ENCODE data around the gene CPTP. TPM values are rescaled to one million over a fixed set of nuclear protein-coding genes. Genes with fewer than 3 reads are reported as not detected.
A peak's percentile ranks its signal among the peaks of the same experiment; 100 is the strongest.

CPTP gene
- total RNA-seq, 1 donor from 2014 or later = 99.2 TPM

GRCh38 chr1:1318777-1319645, 5.6 kb upstream of the CPTP start:
- no peaks in the 10 kb centered on the region for H3K27me3 ChIP-seq (ENCODE audit: low read depth)
- no peak overlapping the region for H3K4me3 ChIP-seq
- DNase-seq = no peak
- peaks cover 62% of the 10 kb centered on the region for H3K4me1 ChIP-seq
- TF ChIP-seq CTCF (IDR thresholded peaks at IDR 0.05; ENCODE audit: borderline replicate concordance) = no peak
- intact Hi-C loops (cut with micrococcal nuclease) = no loop called here
- no peaks in the 10 kb centered on the region for H3K9me3 ChIP-seq (replicated peaks)
- H3K36me3 ChIP-seq = peaks cover 65% of the 10 kb centered on the region
- H3K27ac ChIP-seq (replicated peaks) = peak overlapping the region; percentile 81

- Histone ChIP-seq H3K27me3 (ENCODE audit: low read depth) (no peaks in the 10 kb centered on the region), H3K27ac (replicated peaks) (peak overlapping the region; percentile 81), H3K4me1 (peaks cover 66% of the 10 kb centered on the region), H3K9me3 (replicated peaks) (no peaks in the 10 kb centered on the region), H3K36me3 (peaks cover 59% of the 10 kb centered on the region), H3K4me3 (no peak overlapping the region)
- DNase-seq = no peak
- intact Hi-C loops (cut with micrococcal nuclease) = no loop called here
- no peak for TF ChIP-seq CTCF (IDR thresholded peaks at IDR 0.05; ENCODE audit: borderline replicate concordance)
Observed at GRCh38 chr1:1319646-1319941, 5.0 kb upstream of the CPTP start.

- Histone ChIP-seq H3K27me3 (ENCODE audit: low read depth) (no peaks in the 10 kb centered on the region), H3K4me1 (peaks cover 78% of the 10 kb centered on the region), H3K9me3 (replicated peaks) (no peaks in the 10 kb centered on the region), H3K4me3 (no peak overlapping the region), H3K36me3 (peaks cover 51% of the 10 kb centered on the region), H3K27ac (replicated peaks) (peak overlapping the region; percentile 19)
- intact Hi-C loops (cut with micrococcal nuclease) = no loop called here
- no peak for TF ChIP-seq CTCF (IDR thresholded peaks at IDR 0.05; ENCODE audit: borderline replicate concordance)
- DNase-seq = no peak
Observed at GRCh38 chr1:1320666-1321448, 3.7 kb upstream of the CPTP start.

DNA sequence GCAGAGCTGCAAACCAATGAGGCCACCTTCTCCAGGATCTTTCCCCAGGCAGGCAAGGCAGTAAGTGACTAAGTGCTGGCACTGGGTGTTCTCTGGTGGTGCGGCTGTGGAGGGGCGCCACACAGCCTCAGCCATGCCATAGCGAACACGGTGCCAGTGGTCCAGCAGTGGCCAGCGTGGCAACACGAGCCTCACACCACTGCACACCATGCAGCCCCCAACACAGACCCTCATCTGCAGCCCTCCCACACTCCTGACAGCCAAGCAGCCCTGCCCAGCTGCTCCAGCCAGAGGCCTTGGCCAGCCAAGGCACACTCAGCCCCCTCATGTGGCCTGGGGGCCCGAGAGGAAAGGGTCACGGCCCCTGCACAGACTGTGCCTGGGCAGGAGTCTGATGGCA, 3.1 kb upstream of the CPTP start:
- Histone ChIP-seq H3K36me3 (peaks cover 51% of the 10 kb centered on the region), H3K4me1 (peaks cover 85% of the 10 kb centered on the region), H3K27ac (replicated peaks) (peak overlapping the region; percentile 19), H3K27me3 (ENCODE audit: low read depth) (no peaks in the 10 kb centered on the region), H3K4me3 (no peak overlapping the region), H3K9me3 (replicated peaks) (no peaks in the 10 kb centered on the region)
- TF ChIP-seq CTCF (IDR thresholded peaks at IDR 0.05; ENCODE audit: borderline replicate concordance) = no peak
- DNase-seq = no peak
- intact Hi-C loops (cut with micrococcal nuclease) = no loop called here

GRCh38 chr1:1322418-1322817, 2.2 kb upstream of the CPTP start:
- no peaks in the 10 kb centered on the region for H3K27me3 ChIP-seq (ENCODE audit: low read depth)
- no peaks in the 10 kb centered on the region for H3K9me3 ChIP-seq (replicated peaks)
- intact Hi-C loops (cut with micrococcal nuclease) = no loop called here
- no peak overlapping the region for H3K4me3 ChIP-seq
- no peak overlapping the region for H3K27ac ChIP-seq (replicated peaks)
- H3K36me3 ChIP-seq = peaks cover 49% of the 10 kb centered on the region
- TF ChIP-seq CTCF (IDR thresholded peaks at IDR 0.05; ENCODE audit: borderline replicate concordance) = no peak
- no peak for DNase-seq
- peaks cover 92% of the 10 kb centered on the region for H3K4me1 ChIP-seq

Measured in left ventricle myocardium inferior (tissue), 1 donor.